Endothelial cell of umbilical vein (primary cell): ENCODE measurements around the gene EVC2. TPM values are rescaled to one million over a fixed set of nuclear protein-coding genes. Genes with fewer than 3 reads are reported as not detected.

Experiments
- BruUV-seq: library from RNA; stranded (reverse); fragments of 400-500 nt; replicated peaks from 2 replicates; lab custom pipeline; 2021; lab: Mats Ljungman, UMichigan
- CTCF ChIA-PET: fragments of 300-600, 350-600 bp; sonication (Branson Sonifier 250); formaldehyde crosslinking; loops from one replicate; lab custom pipeline; 2021; ENCODE audit warnings: antibody characterized with exemption, inconsistent platforms; lab: Charles Lee
- POLR2A ChIA-PET: fragments of 300-600, 350-600 bp; sonication (Branson Sonifier 250); formaldehyde crosslinking; loops from one replicate; lab custom pipeline; 2021; ENCODE audit warnings: antibody characterized with exemption, inconsistent platforms; lab: Charles Lee
- DNase-seq: peaks from one replicate; pipeline ENCODE4 v3.0.0-alpha.2; 2011; ENCODE audit warnings: low read depth, low spot score
- FAIRE-seq: peaks from 2 replicates; lab custom pipeline; 2011; peaks lifted over from hg19 to GRCh38; lab: Jason Lieb, UNC
- H2AFZ ChIP-seq: 2 replicates; pipeline ENCODE4 v1.6.0; 2012; ENCODE audit warnings: low read depth, low read length, control low read depth, inconsistent platforms
- H3K27ac ChIP-seq: 2 replicates; pipeline ENCODE4 v1.5.1; 2011; ENCODE audit warnings: low read depth, mild to moderate bottlenecking, control low read depth, low read length, moderate library complexity; ENCODE audit not compliant: insufficient read depth
- H3K27me3 ChIP-seq, 2 experiments: 2 replicates each; pipeline versions ENCODE4 v1.6.0 to v1.6.1; 2011; ENCODE audit warnings: low read length in 2 of 2, mixed read lengths in 1 of 2; ENCODE audit not compliant: control insufficient read depth in 2 of 2, insufficient read depth in 2 of 2
- H3K36me3 ChIP-seq, 2 experiments: 2 replicates in 1 of 2; 3 replicates in 1 of 2; pipeline ENCODE4 v1.5.1; 2011; ENCODE audit warnings: low read length in 2 of 2, mild to moderate bottlenecking in 1 of 2, moderate library complexity in 1 of 2; ENCODE audit not compliant: control insufficient read depth in 2 of 2, insufficient read depth in 2 of 2; ENCODE audit errors: extremely low read depth in 1 of 2
- H3K4me1 ChIP-seq: 3 replicates; pipeline ENCODE4 v1.5.1; 2011; ENCODE audit warnings: mild to moderate bottlenecking, low read length; ENCODE audit not compliant: control insufficient read depth, insufficient read depth; ENCODE audit errors: extremely low read depth
- H3K4me2 ChIP-seq: 2 replicates; pipeline ENCODE4 v1.6.1; 2011; ENCODE audit warnings: low read length, control low read depth, mixed read lengths; ENCODE audit not compliant: insufficient read depth
- H3K4me3 ChIP-seq, 3 experiments: fragments of 200-600 bp in 1 of 3; sonication (generic), shearing (Covaris generic) in 1 of 3; replicated peaks in 1 of 3; 2 replicates each; pipeline ENCODE4 v1.5.1; 2011 to 2016; ENCODE audit warnings: control low read depth in 3 of 3, low read length in 3 of 3, mild to moderate bottlenecking in 2 of 3, inconsistent platforms in 1 of 3, low read depth in 1 of 3, moderate library complexity in 1 of 3; ENCODE audit not compliant: insufficient read depth in 1 of 3
- H3K79me2 ChIP-seq: 2 replicates; pipeline ENCODE4 v1.6.0; 2012; ENCODE audit warnings: low read length, inconsistent platforms; ENCODE audit not compliant: control insufficient read depth, insufficient read depth
- H3K9ac ChIP-seq: replicated peaks from 2 replicates; pipeline ENCODE3; 2011; ENCODE audit warnings: low read length, control low read depth; ENCODE audit not compliant: insufficient read depth; ENCODE audit errors: extremely low read depth
- H3K9me1 ChIP-seq: replicated peaks from 3 replicates; pipeline ENCODE4 v1.6.0; 2011; ENCODE audit warnings: mild to moderate bottlenecking, low read length; ENCODE audit not compliant: control insufficient read depth, insufficient read depth; ENCODE audit errors: extremely low read depth
- H3K9me3 ChIP-seq: replicated peaks from 2 replicates; pipeline ENCODE4 v1.5.1; 2012; ENCODE audit warnings: low read length, inconsistent platforms; ENCODE audit not compliant: control insufficient read depth, insufficient read depth
- H4K20me1 ChIP-seq: replicated peaks from 2 replicates; pipeline ENCODE3; 2011; ENCODE audit warnings: mild to moderate bottlenecking, low read length; ENCODE audit not compliant: control insufficient read depth, insufficient read depth; ENCODE audit errors: extremely low read depth
- MYC ChIP-seq: IDR thresholded peaks from one replicate; pipeline ENCODE4 v1.6.1; 2011; ENCODE audit warnings: mild to moderate bottlenecking, low read depth, low read length
- POLR2A ChIP-seq: IDR thresholded peaks from 2 replicates; pipeline ENCODE4 v1.6.1; 2012; ENCODE audit warnings: low read depth, mild to moderate bottlenecking, control low read depth, low read length
- POLR2AphosphoS5 ChIP-seq: IDR thresholded peaks from 2 replicates; pipeline ENCODE4 v1.6.1; 2012; ENCODE audit warnings: low read depth, mild to moderate bottlenecking, control low read depth, low read length, moderate library complexity; ENCODE audit not compliant: insufficient read depth
- dilution Hi-C: fragments of 300-500 bp; cut with MboI; formaldehyde crosslinking; loops from one replicate; pipeline ENCODE4 v1.15.0; 2019; ENCODE audit warnings: low sequenced_read_pairs; ENCODE audit not compliant: extremely low pct_ligation_motif_present
- intact Hi-C: fragments of 100-400 bp; cut with micrococcal nuclease; formaldehyde crosslinking; loops from one replicate; pipeline ENCODE4 v1.10.0; 2022
- polyA plus RNA-seq, 4 experiments: library from polyadenylated mRNA; depleted of rRNA in 3 of 4; stranded (reverse) in 3 of 4; unstranded in 1 of 4; fragments of >200 nt; gene quantifications; 2 replicates each; pipeline versions ENCODE4 v1.2.1 to v1.2.3, GENCODE V29; 2011 to 2012; ENCODE audit warnings: missing spikeins in 1 of 4
- total RNA-seq: library from RNA; stranded (reverse); gene quantifications from 2 replicates; pipeline ENCODE4 v1.2.3, GENCODE V29; 2021
- TF ChIP-seq, protein P1 (sequence below), 2 donors: IDR thresholded peaks; 1 replicate in 1 of 2; 2 replicates in 1 of 2; pipeline ENCODE4 v1.5.1; 2011; ENCODE audit warnings: low read length in 2 of 2, mild to moderate bottlenecking in 2 of 2, moderate library complexity in 2 of 2, control low read depth in 1 of 2, inconsistent platforms in 1 of 2, low read depth in 1 of 2; ENCODE audit not compliant: insufficient read depth in 1 of 2; ENCODE audit errors: extremely low read depth in 1 of 2

EVC2 gene
- total and polyA plus RNA-seq, 2 donors (not counting 3 experiments of a cell fraction or from before 2014, with no cell fraction given), result 1.7 to 8.8 TPM

DNA sequence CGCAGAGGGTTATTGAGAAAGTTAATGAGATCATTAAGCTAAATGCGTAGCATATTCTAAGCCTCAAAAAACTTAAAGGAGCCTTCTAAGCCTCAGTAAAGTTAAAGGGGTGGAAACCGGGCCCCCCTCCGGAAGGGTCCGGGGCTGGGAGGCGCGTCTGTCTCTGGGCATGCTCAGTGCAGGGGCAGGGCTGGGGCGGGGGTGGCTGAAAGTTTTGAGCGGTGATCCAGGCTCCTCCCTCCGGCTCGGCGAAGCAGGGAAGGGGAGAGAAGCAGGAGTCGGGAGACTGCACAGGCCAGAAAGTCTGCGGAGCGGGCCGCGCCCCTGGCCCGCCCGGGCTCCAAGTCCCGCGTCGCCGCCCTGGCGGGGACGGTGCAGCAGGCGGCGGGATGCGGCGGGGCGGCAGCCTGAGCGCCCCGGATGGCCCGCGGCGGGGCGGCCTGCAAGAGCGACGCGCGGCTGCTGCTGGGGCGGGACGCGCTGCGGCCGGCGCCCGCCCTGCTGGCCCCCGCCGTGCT, 2.7 kb upstream of the EVC2 start, which contains the start of gene EVC:
Gene EVC, plus strand, starts transcription at position 241 of the 518 bp plus-strand sequence. Its CDS starts 180 bp downstream, at position 421.
- Histone ChIP-seq H3K9me1 (no peaks in the 10 kb centered on the region), H3K9me3 (no peaks in the 10 kb centered on the region), H3K4me2 (peak within 1 kb of the TSS; percentile 70), H3K27me3 (no peaks in the 10 kb centered on the region), H3K4me3 (peak within 1 kb of the TSS; percentile 41 to 52 (median 44)), H2AFZ (peak within 1 kb of the TSS; percentile 97), H3K9ac (peak within 1 kb of the TSS; percentile 54), H4K20me1 (no peaks in the 10 kb centered on the region), H3K4me1 (peaks cover 25% of the 10 kb centered on the region), H3K79me2 (peaks cover 25% of the 10 kb centered on the region), H3K27ac (peak within 1 kb of the TSS; percentile 68), H3K36me3 (no peaks in the 10 kb centered on the region)
- TF ChIP-seq MYC (no peak), POLR2A (peak; percentile 80), POLR2AphosphoS5 (peak; percentile 69)
- FAIRE-seq (peak; percentile 82), DNase-seq (peak; percentile 67)
- ChIA-PET CTCF (interaction anchor here (1.2 to 2.8 kb wide), 3 partner anchors 11 to 80 kb away, joined by 3 to 9 read pairs (median 5); no protein-coding TSS in a partner anchor), POLR2A (no interaction called here)
- intact Hi-C loops (loop anchor here (1.0 to 2.0 kb wide), 2 partner anchors 41 to 80 kb away; no protein-coding TSS in a partner anchor), dilution Hi-C loops (no loop called here)
- BruUV-seq, result no TSS peak

DNA sequence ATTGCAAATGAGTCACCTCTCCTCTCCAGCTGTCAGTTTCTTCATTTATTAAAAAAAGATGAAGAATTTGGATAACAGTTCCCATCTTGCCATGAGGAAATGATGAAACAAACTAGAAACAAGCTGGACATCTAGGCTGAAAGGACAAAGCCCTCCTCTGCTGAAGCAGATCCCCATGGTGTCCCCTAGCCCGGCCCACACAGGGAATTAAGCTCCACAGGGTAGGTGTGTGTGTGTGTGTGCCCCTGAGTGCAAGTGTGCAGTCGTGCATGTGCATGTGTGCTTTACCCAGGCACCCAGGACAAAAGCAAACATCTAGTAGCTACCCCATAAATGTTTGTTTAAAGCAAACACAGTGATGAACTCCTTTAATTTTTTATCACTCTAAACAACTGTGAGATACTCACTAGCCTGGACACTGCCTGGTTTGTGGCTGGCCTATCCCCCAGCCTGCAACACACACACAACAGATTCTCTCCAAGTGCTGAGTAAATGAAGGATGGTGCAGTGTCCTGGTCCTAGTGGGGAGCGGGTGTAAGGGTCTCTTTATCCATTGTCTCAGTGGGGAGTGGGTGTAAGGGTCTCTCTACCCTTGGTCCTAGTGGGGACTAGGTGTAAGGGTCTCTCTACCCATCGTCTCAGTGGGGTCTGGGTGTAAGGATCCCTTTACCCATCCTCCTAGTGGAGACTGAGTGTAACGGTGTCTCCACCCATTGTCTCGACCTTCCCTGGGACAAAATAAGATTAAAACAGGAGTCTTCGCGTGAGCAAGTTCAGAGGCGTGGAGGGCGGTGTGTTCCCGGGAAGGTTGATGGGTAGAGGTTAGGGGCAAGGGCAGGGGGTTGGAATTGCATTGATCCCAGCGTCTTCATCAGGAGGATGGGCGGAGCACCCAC, 2.0 kb upstream of the EVC2 start:
- H3K79me2 ChIP-seq, result peaks cover 24% of the 10 kb centered on the region
- BruUV-seq, result no TSS peak

More for the DNA sequence above, 2.0 kb upstream of the EVC2 start:
- peak overlapping the region; percentile 70 for H3K4me2 ChIP-seq
- peak overlapping the region; percentile 68 for H3K27ac ChIP-seq
- dilution Hi-C loops, result no loop called here
- intact Hi-C loops, result loop anchor here (2.0 kb wide), 1 partner anchor 80 kb away; no protein-coding TSS in a partner anchor
- no peaks in the 10 kb centered on the region for H4K20me1 ChIP-seq
- H3K4me3 ChIP-seq, result peak overlapping the region; percentile 41 to 52 (median 44)
- peaks cover 24% of the 10 kb centered on the region for H3K4me1 ChIP-seq
- H3K27me3 ChIP-seq, result no peaks in the 10 kb centered on the region
- ChIA-PET CTCF (interaction anchor here (0.8 to 2.8 kb wide), 4 partner anchors 12 to 81 kb away, joined by 3 to 9 read pairs (median 4); no protein-coding TSS in a partner anchor), POLR2A (no interaction called here)
- FAIRE-seq, result peak; percentile 64
- no peaks in the 10 kb centered on the region for H3K9me3 ChIP-seq
- TF ChIP-seq POLR2A, result no peak
- TF ChIP-seq, protein P1, sequence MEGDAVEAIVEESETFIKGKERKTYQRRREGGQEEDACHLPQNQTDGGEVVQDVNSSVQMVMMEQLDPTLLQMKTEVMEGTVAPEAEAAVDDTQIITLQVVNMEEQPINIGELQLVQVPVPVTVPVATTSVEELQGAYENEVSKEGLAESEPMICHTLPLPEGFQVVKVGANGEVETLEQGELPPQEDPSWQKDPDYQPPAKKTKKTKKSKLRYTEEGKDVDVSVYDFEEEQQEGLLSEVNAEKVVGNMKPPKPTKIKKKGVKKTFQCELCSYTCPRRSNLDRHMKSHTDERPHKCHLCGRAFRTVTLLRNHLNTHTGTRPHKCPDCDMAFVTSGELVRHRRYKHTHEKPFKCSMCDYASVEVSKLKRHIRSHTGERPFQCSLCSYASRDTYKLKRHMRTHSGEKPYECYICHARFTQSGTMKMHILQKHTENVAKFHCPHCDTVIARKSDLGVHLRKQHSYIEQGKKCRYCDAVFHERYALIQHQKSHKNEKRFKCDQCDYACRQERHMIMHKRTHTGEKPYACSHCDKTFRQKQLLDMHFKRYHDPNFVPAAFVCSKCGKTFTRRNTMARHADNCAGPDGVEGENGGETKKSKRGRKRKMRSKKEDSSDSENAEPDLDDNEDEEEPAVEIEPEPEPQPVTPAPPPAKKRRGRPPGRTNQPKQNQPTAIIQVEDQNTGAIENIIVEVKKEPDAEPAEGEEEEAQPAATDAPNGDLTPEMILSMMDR (IDR thresholded peaks at IDR 0.05; ENCODE audit: extremely low read depth in 1 of 2, insufficient read depth in 1 of 2, low read depth in 1 of 2, low read length in 2 of 2), result peak in 1 of 2 donors; percentile 50
- DNase-seq, result peak; percentile 44
- peak overlapping the region; percentile 54 for H3K9ac ChIP-seq
- peak overlapping the region; percentile 97 for H2AFZ ChIP-seq
- H3K9me1 ChIP-seq, result no peaks in the 10 kb centered on the region
- H3K36me3 ChIP-seq, result no peaks in the 10 kb centered on the region
